ENCODE data around the gene RBM22. TPM values are rescaled to one million over a fixed set of nuclear protein-coding genes. Genes with fewer than 3 reads are reported as not detected.

RBM22 gene
- 47.8 to 57.5 TPM (median 51.0 TPM) in 5 replicates for total RNA-seq (2022; extraction: Qiagen RNA extraction; ENCODE audit: low read depth)

DNA sequence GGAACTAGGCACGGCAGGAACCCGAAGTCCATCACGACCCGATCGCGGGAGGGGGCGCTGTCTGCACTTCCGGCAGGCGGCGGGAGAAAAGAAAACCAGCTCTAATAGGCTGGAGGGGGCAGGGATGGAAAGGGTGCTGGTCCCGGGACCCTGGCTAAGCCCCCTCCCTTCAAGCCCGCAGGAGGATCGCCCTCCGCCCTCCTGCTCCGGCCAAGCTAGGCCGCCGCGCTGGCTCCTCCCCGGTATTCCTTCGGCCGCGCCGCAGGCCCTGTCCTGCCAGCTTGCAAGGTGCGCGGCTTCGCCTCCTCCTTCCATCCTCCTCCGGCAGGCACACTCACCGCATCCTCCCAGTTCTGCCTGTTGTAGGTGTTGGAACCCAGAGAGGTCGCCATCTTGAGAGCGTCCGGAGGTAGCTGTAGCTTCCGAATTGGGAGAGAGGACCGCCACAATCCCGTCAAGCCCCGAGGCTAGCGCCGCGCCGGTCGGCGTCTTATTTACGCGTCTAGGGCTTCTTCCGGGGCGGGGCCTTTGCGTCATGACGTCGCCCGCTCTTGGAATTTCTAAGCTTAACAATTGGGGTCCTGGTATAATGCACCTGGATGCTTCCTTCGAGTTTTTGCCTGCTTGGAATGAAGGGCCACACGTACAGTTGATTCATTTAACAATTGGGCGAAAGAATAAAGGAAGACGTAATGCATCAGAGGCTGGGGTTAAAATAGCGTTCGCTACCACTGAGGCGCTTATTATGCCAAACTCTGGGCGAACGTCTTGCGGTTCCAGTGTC lies at the start of gene RBM22:
Gene RBM22 (minus strand): TSS at position 469 of the 784 bp plus-strand sequence. CDS start 77 bp downstream, at position 392.

DNA sequence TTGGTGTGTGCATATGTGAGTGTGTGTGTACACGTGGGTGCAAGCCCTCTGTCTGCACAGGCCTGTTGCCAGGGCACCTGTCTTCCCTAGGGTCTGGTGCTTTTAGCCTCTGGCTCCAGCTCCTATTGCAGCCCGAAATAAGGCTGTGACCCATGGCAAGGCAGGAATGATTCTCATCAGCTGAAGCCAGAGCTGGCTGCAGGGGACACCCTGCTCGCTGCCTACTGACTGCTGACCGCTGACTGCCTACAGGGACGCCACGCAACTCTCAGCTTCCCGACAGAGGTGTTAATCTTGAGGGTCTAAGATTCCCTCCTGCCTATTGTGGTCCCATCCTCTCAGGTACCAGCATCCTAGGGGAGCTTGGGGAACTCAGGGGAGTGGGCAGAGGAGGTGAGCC lies 39.8 kb downstream of the RBM22 start, which contains the start of gene MYOZ3:
Gene MYOZ3 (plus strand): TSS at position 166 of the 400 bp plus-strand sequence. CDS start 1,691 bp downstream, outside the sequence.

Other genes starting within 250 kb of the RBM22 start
- 46.7 to 73.2 TPM (median 59.2 TPM) in 5 replicates for gene NDST1, start 192.9 kb downstream of the RBM22 start, total RNA-seq (2022; extraction: Qiagen RNA extraction; ENCODE audit: low read depth)
- 25.3 to 32.6 TPM (median 29.7 TPM) in 5 replicates for gene SYNPO, start 60.4 kb downstream of the RBM22 start, total RNA-seq (2022; extraction: Qiagen RNA extraction; ENCODE audit: low read depth)
- gene MYOZ3, start 39.8 kb downstream of the RBM22 start, total RNA-seq (2022; extraction: Qiagen RNA extraction; ENCODE audit: low read depth), result 0.05 to 0.09 TPM (median 0.06 TPM) in 4 of 5 replicates, not detected in the other
- 17.3 to 19.8 TPM (median 18.4 TPM) in 5 replicates for gene DCTN4, start 58.0 kb upstream of the RBM22 start, total RNA-seq (2022; extraction: Qiagen RNA extraction; ENCODE audit: low read depth)
- 3.0 to 4.4 TPM (median 3.6 TPM) in 5 replicates for gene SMIM3, start 77.7 kb upstream of the RBM22 start, total RNA-seq (2022; extraction: Qiagen RNA extraction; ENCODE audit: low read depth)
- gene IRGM, start 145.5 kb upstream of the RBM22 start, total RNA-seq (2022; extraction: Qiagen RNA extraction; ENCODE audit: low read depth), result 0.13 to 0.40 TPM in 2 of 5 replicates, not detected in the others
- gene ZNF300, start 203.9 kb upstream of the RBM22 start, total RNA-seq (2022; extraction: Qiagen RNA extraction; ENCODE audit: low read depth), result 2.3 to 3.1 TPM (median 2.6 TPM) in 5 replicates

Data from A549 treated with CpdA at 1 μM for 4 hours (cell line).